Measurements from ENCODE around the gene SPOCD1.

GRCh38 chr1:31785947-31786290, 29.9 kb downstream of the SPOCD1 start:
- TF ChIP-seq, protein P1, sequence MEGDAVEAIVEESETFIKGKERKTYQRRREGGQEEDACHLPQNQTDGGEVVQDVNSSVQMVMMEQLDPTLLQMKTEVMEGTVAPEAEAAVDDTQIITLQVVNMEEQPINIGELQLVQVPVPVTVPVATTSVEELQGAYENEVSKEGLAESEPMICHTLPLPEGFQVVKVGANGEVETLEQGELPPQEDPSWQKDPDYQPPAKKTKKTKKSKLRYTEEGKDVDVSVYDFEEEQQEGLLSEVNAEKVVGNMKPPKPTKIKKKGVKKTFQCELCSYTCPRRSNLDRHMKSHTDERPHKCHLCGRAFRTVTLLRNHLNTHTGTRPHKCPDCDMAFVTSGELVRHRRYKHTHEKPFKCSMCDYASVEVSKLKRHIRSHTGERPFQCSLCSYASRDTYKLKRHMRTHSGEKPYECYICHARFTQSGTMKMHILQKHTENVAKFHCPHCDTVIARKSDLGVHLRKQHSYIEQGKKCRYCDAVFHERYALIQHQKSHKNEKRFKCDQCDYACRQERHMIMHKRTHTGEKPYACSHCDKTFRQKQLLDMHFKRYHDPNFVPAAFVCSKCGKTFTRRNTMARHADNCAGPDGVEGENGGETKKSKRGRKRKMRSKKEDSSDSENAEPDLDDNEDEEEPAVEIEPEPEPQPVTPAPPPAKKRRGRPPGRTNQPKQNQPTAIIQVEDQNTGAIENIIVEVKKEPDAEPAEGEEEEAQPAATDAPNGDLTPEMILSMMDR (IDR thresholded peaks at IDR 0.05) = no peak
- no peak for TF ChIP-seq POLR2A (IDR thresholded peaks at IDR 0.05)

All from prostate gland (tissue), 2 donors.